Motor neuron (in vitro differentiated cells): ENCODE results near the gene SH3D19. TPM values are rescaled to one million over a fixed set of nuclear protein-coding genes. Genes with fewer than 3 reads are reported as not detected.
A peak's percentile ranks its signal among the peaks of the same experiment; 100 is the strongest.

Experiments
- ATAC-seq, 8 experiments: fragments of 200-7000 bp; cut with Tn5 transposase; replicated peaks in 6 of 8; 2 replicates each; pipeline ENCODE4 v1.8.0; 2021; ENCODE audit warnings: mild to moderate bottlenecking in 8 of 8, moderate library complexity in 8 of 8
- H3K27ac ChIP-seq, 2 donors: fragments of 250-450 bp; sonication (Bioruptor Pico); 2 replicates each; pipeline ENCODE4 v1.9.0; 2021; ENCODE audit warnings: antibody characterized with exemption in 2 of 2, mild to moderate bottlenecking in 2 of 2, moderate library complexity in 1 of 2
- H3K4me1 ChIP-seq, 2 donors: fragments of 250-450 bp; sonication (Bioruptor Pico); replicated peaks in 1 of 2; 2 replicates each; pipeline ENCODE4 v1.6.1; 2021; ENCODE audit warnings: antibody characterized with exemption in 2 of 2, mild to moderate bottlenecking in 2 of 2, moderate library complexity in 1 of 2
- H3K4me3 ChIP-seq, 5 donors: fragments of 250-450 bp; sonication (Bioruptor Pico); 2 replicates each; pipeline ENCODE4 v1.9.0; 2021; ENCODE audit warnings: antibody characterized with exemption in 5 of 5, mild to moderate bottlenecking in 5 of 5, moderate library complexity in 4 of 5
- WGBS, 10 experiments: fragments of 450-650 bp; shearing (Covaris generic); methylation state at CpG; one replicate each; pipeline ENCODE4 v1.0.0; 2022; 5-methylcytosine and 5-hydroxymethylcytosine counted together
- in situ Hi-C, 9 experiments: fragments of 400-800 bp; cut with MboI; loops; one replicate each; pipeline ENCODE4 v1.15.0; 2021; ENCODE audit warnings: low sequenced_read_pairs in 9 of 9, low pct_unique_long_range_greater_than_20kb in 2 of 9; ENCODE audit not compliant: unreplicated experiment in 9 of 9
- total RNA-seq, 8 experiments: library from RNA; unstranded; fragments of 300-600 nt; gene quantifications; 2 replicates each; pipeline versions ENCODE4 v1.2.3 to v1.2.4, GENCODE V29; 2022

Gene SH3D19
- total RNA-seq = 10 to 100 TPM in 3 of 8 experiments, 1 to 10 TPM in 5; 3.4 to 28.9 (median 6.8) TPM

GRCh38 chr4:151325111-151325948 is at the start of gene SH3D19:
TSS of gene SH3D19 (minus strand) at chr4:151325605. CDS start at chr4:151325352, 253 bp downstream.
- Histone ChIP-seq H3K4me3 (peak within 1 kb of the TSS; percentile 40 to 54 (median 49)), H3K27ac (peak within 1 kb of the TSS in 1 of 2 donors; percentile 30), H3K4me1 (peaks cover 0 to 8% of the 10 kb centered on the region in 2 donors)
- peak; percentile 75 to 88 (median 84) for ATAC-seq
- WGBS, 10 experiments = 0 to 27% (median 1%) methylated on average over 2 to 10 of the region's 88 CpGs; no CpG with 5 or more reads in 4 of the 10 experiments
- in situ Hi-C loops = no loop called here

GRCh38 chr4:151362404-151363164 is 37.2 kb upstream of the SH3D19 start:
- in situ Hi-C loops = loop anchor here in 2 of 9 experiments (25.0 kb wide), 2 partner anchors 225 to 250 kb away; no protein-coding TSS in a partner anchor

GRCh38 chr4:151361966-151362365 is 36.6 kb upstream of the SH3D19 start:
- no peak overlapping the region for H3K4me3 ChIP-seq
- no peak for ATAC-seq
- no peak overlapping the region for H3K27ac ChIP-seq
- in situ Hi-C loops = loop anchor here in 2 of 9 experiments (25.0 kb wide), 2 partner anchors 225 to 250 kb away; no protein-coding TSS in a partner anchor
- WGBS, 10 experiments = 23 to 100% (median 94%) methylated on average over 1 to 12 of the region's 13 CpGs; no CpG with 5 or more reads in 3 of the 10 experiments
- no peaks in the 10 kb centered on the region for H3K4me1 ChIP-seq

More at GRCh38 chr4:151362404-151363164, 37.2 kb upstream of the SH3D19 start:
- ATAC-seq = peak; percentile 70 to 99 (median 85)
- WGBS, 10 experiments = 22 to 67% (median 34%) methylated on average over 3 to 12 of the region's 14 CpGs; no CpG with 5 or more reads in 2 of the 10 experiments
- Histone ChIP-seq H3K4me1 (no peaks in the 10 kb centered on the region), H3K4me3 (no peak overlapping the region), H3K27ac (no peak overlapping the region)

- Histone ChIP-seq H3K27ac (no peak overlapping the region), H3K4me3 (no peak overlapping the region), H3K4me1 (no peaks in the 10 kb centered on the region)
- ATAC-seq = no peak
- 80 to 100% methylated on average over 1 of the region's 2 CpGs; no CpG with 5 or more reads in 8 of the 10 experiments for WGBS, 10 experiments
- in situ Hi-C loops = loop anchor here in 2 of 9 experiments (25.0 kb wide), 2 partner anchors 224 to 251 kb away; no protein-coding TSS in a partner anchor
Measured at GRCh38 chr4:151361126-151361525, 35.7 kb upstream of the SH3D19 start.

- 17 to 93% (median 83%) methylated on average over 1 to 4 of the region's 4 CpGs for WGBS, 10 experiments
- in situ Hi-C loops = loop anchor here in 2 of 9 experiments (25.0 kb wide), 2 partner anchors 222 to 253 kb away; no protein-coding TSS in a partner anchor
- peak in 3 of 8 experiments; percentile 36 to 80 (median 39) for ATAC-seq
- Histone ChIP-seq H3K4me3 (no peak overlapping the region), H3K4me1 (no peaks in the 10 kb centered on the region), H3K27ac (no peak overlapping the region)
Measured at GRCh38 chr4:151359576-151359975, 34.2 kb upstream of the SH3D19 start.

- H3K4me3 ChIP-seq = no peak overlapping the region
- ATAC-seq = no peak
- no peak overlapping the region for H3K27ac ChIP-seq
- in situ Hi-C loops = loop anchor here in 2 of 9 experiments (25.0 kb wide), 2 partner anchors 221 to 254 kb away; no protein-coding TSS in a partner anchor
- no peaks in the 10 kb centered on the region for H3K4me1 ChIP-seq
- 58 to 100% (median 89%) methylated on average over 2 to 3 of the region's 3 CpGs; no CpG with 5 or more reads in 2 of the 10 experiments for WGBS, 10 experiments
Measured at GRCh38 chr4:151358266-151358665, 32.9 kb upstream of the SH3D19 start.

- Histone ChIP-seq H3K4me1 (no peaks in the 10 kb centered on the region), H3K27ac (no peak overlapping the region), H3K4me3 (no peak overlapping the region)
- in situ Hi-C loops = loop anchor here in 2 of 9 experiments (25.0 kb wide), 2 partner anchors 219 to 256 kb away; no protein-coding TSS in a partner anchor
- 67 to 100% (median 83%) methylated on average over 1 of the region's 1 CpG; no CpG with 5 or more reads in 6 of the 10 experiments for WGBS, 10 experiments
- ATAC-seq = no peak
Measured at GRCh38 chr4:151356510-151356909, 31.1 kb upstream of the SH3D19 start.

- no peak overlapping the region for H3K4me3 ChIP-seq
- no peak overlapping the region for H3K27ac ChIP-seq
- no peaks in the 10 kb centered on the region for H3K4me1 ChIP-seq
- WGBS, 10 experiments = 20 to 100% (median 50%) methylated on average over 1 to 4 of the region's 4 CpGs; no CpG with 5 or more reads in 1 of the 10 experiments
- ATAC-seq = no peak
- in situ Hi-C loops = loop anchor here in 2 of 9 experiments (25.0 kb wide), 2 partner anchors 218 to 257 kb away; no protein-coding TSS in a partner anchor
Measured at GRCh38 chr4:151355155-151355554, 29.8 kb upstream of the SH3D19 start.

- in situ Hi-C loops = no loop called here
- no peak for ATAC-seq
- H3K4me3 ChIP-seq = no peak overlapping the region
- no peak overlapping the region for H3K27ac ChIP-seq
- WGBS, 10 experiments = 27 to 77% (median 53%) methylated on average over 1 to 9 of the region's 9 CpGs
- no peaks in the 10 kb centered on the region for H3K4me1 ChIP-seq
Measured at GRCh38 chr4:151347490-151348235, 22.3 kb upstream of the SH3D19 start.

- no peak overlapping the region for H3K27ac ChIP-seq
- no peaks in the 10 kb centered on the region for H3K4me1 ChIP-seq
- no peak overlapping the region for H3K4me3 ChIP-seq
- in situ Hi-C loops = no loop called here
- WGBS, 10 experiments = 70 to 100% (median 100%) methylated on average over 1 to 2 of the region's 2 CpGs
- no peak for ATAC-seq
Measured at GRCh38 chr4:151344948-151345347, 19.5 kb upstream of the SH3D19 start.

- WGBS, 10 experiments = 73 to 100% (median 83%) methylated on average over 1 to 5 of the region's 5 CpGs; no CpG with 5 or more reads in 2 of the 10 experiments
- no peak for ATAC-seq
- Histone ChIP-seq H3K4me1 (no peaks in the 10 kb centered on the region), H3K4me3 (no peak overlapping the region), H3K27ac (no peak overlapping the region)
- in situ Hi-C loops = no loop called here
Measured at GRCh38 chr4:151340751-151341385, 15.5 kb upstream of the SH3D19 start.

- 28 to 100% (median 70%) methylated on average over 1 to 2 of the region's 2 CpGs; no CpG with 5 or more reads in 3 of the 10 experiments for WGBS, 10 experiments
- H3K4me1 ChIP-seq = no peaks in the 10 kb centered on the region
- in situ Hi-C loops = no loop called here
- no peak overlapping the region for H3K27ac ChIP-seq
- no peak for ATAC-seq
- H3K4me3 ChIP-seq = no peak overlapping the region
Measured at GRCh38 chr4:151339467-151339866, 14.1 kb upstream of the SH3D19 start.
